Suprapubic skin (tissue), 4 donors: ENCODE results near the gene STIM2.

Experiments used
- CTCF ChIP-seq, 2 donors: fragments of 200-600 bp in 1 of 2; fragments of 450-650 bp in 1 of 2; sonication (generic) in 1 of 2; IDR thresholded peaks; one replicate each; pipeline ENCODE4 v1.5.1; 2016 to 2019; ENCODE audit warnings: antibody characterized with exemption in 2 of 2, mild to moderate bottlenecking in 1 of 2, moderate library complexity in 1 of 2
- EP300 ChIP-seq: sonication (generic); formaldehyde crosslinking; IDR thresholded peaks from one replicate; pipeline ENCODE4 v1.6.1; 2017; ENCODE audit warnings: antibody characterized with exemption
- POLR2A ChIP-seq, 2 donors: fragments of 450-650 bp; IDR thresholded peaks; one replicate each; pipeline ENCODE4 v1.6.1; 2017; ENCODE audit warnings: antibody characterized with exemption in 2 of 2, mild to moderate bottlenecking in 2 of 2, moderate library complexity in 2 of 2
- POLR2AphosphoS5 ChIP-seq, 3 donors: sonication (generic); formaldehyde crosslinking; IDR thresholded peaks; one replicate each; pipeline ENCODE4 v1.6.1; 2017; ENCODE audit warnings: antibody characterized with exemption in 3 of 3

- TF ChIP-seq EP300 (no peak), CTCF (IDR thresholded peaks at IDR 0.05) (no peak), POLR2AphosphoS5 (IDR thresholded peaks at IDR 0.05) (no peak), POLR2A (IDR thresholded peaks at IDR 0.05) (no peak)
Measured at GRCh38 chr4:26950446-26950845, 89.8 kb downstream of the STIM2 start.
